H9 (cell line): ENCODE results near the gene ACCSL. TPM values are rescaled to one million over a fixed set of nuclear protein-coding genes. Genes with fewer than 3 reads are reported as not detected.

Experiments
- DNase-seq: peaks from one replicate; pipeline ENCODE4 v3.0.0-alpha.2; 2017
- H2AFZ ChIP-seq: one replicate; pipeline ENCODE4 v1.6.1; 2013; ENCODE audit warnings: mild to moderate bottlenecking, low read length, control low read depth, moderate library complexity
- H2AK5ac ChIP-seq: 2 replicates; pipeline ENCODE4 v1.6.1; 2013; ENCODE audit warnings: low read length, control low read depth, mixed read lengths; ENCODE audit not compliant: insufficient read length
- H2BK120ac ChIP-seq: one replicate; pipeline ENCODE4 v1.6.1; 2013; ENCODE audit warnings: low read depth, mild to moderate bottlenecking, low read length, control low read depth, inconsistent platforms; ENCODE audit not compliant: poor library complexity, severe bottlenecking
- H2BK12ac ChIP-seq: 2 replicates; pipeline ENCODE4 v1.6.1; 2013; ENCODE audit warnings: low read length, control low read depth, mixed read lengths, low read depth; ENCODE audit not compliant: insufficient read length
- H2BK15ac ChIP-seq: 2 replicates; pipeline ENCODE4 v1.6.1; 2013; ENCODE audit warnings: low read depth, low read length, control low read depth
- H2BK20ac ChIP-seq: one replicate; pipeline ENCODE4 v1.6.1; 2013; ENCODE audit warnings: low read depth, mild to moderate bottlenecking, low read length, control low read depth, inconsistent platforms; ENCODE audit not compliant: poor library complexity, severe bottlenecking
- H2BK5ac ChIP-seq: 2 replicates; pipeline ENCODE4 v1.6.1; 2013; ENCODE audit warnings: low read length, control low read depth, mixed read lengths; ENCODE audit not compliant: insufficient read length
- H3K14ac ChIP-seq: 2 replicates; pipeline ENCODE4 v1.6.1; 2013; ENCODE audit warnings: low read length, control low read depth; ENCODE audit not compliant: insufficient read depth
- H3K18ac ChIP-seq: 2 replicates; pipeline ENCODE4 v1.6.1; 2013; ENCODE audit warnings: low read depth, mild to moderate bottlenecking, mixed read lengths, low read length, control low read depth; ENCODE audit not compliant: insufficient read length
- H3K23ac ChIP-seq: 2 replicates; pipeline ENCODE4 v1.6.1; 2013; ENCODE audit warnings: low read length, control low read depth, mixed read lengths, low read depth; ENCODE audit not compliant: insufficient read length
- H3K23me2 ChIP-seq: 2 replicates; pipeline ENCODE4 v1.6.1; 2013; ENCODE audit warnings: low read depth, mild to moderate bottlenecking, mixed read lengths, low read length, control low read depth; ENCODE audit not compliant: insufficient read length, poor library complexity, severe bottlenecking
- H3K27ac ChIP-seq: 2 replicates; pipeline ENCODE4 v1.5.1; 2013; ENCODE audit warnings: low read length, control low read depth, mixed read lengths, low read depth; ENCODE audit not compliant: insufficient read length
- H3K27me3 ChIP-seq: 2 replicates; pipeline ENCODE4 v1.6.1; 2013; ENCODE audit warnings: low read length, control low read depth, inconsistent platforms; ENCODE audit not compliant: insufficient read depth
- H3K4ac ChIP-seq: 2 replicates; pipeline ENCODE4 v1.6.1; 2013; ENCODE audit warnings: low read depth, mild to moderate bottlenecking, control low read depth, inconsistent platforms, low read length, moderate library complexity
- H3K4me1 ChIP-seq: 2 replicates; pipeline ENCODE4 v1.6.1; 2013; ENCODE audit warnings: low read length, control low read depth, inconsistent platforms; ENCODE audit not compliant: insufficient read depth
- H3K4me2 ChIP-seq: 2 replicates; pipeline ENCODE4 v1.6.1; 2013; ENCODE audit warnings: low read length, control low read depth, mixed read lengths; ENCODE audit not compliant: insufficient read length, insufficient read depth
- H3K56ac ChIP-seq: 2 replicates; pipeline ENCODE4 v1.6.1; 2013; ENCODE audit warnings: low read depth, mild to moderate bottlenecking, mixed read lengths, low read length, control low read depth; ENCODE audit not compliant: insufficient read length
- H3K79me1 ChIP-seq: 2 replicates; pipeline ENCODE4 v1.6.1; 2013; ENCODE audit warnings: low read depth, mild to moderate bottlenecking, moderate library complexity, low read length, control low read depth, inconsistent platforms; ENCODE audit not compliant: insufficient read depth, poor library complexity, severe bottlenecking
- H3K79me2 ChIP-seq: 2 replicates; pipeline ENCODE4 v1.6.1; 2013; ENCODE audit warnings: low read length, control low read depth, inconsistent platforms; ENCODE audit not compliant: insufficient read depth
- H3K9ac ChIP-seq: 2 replicates; pipeline ENCODE4 v1.6.1; 2013; ENCODE audit warnings: low read length, control low read depth, mixed read lengths; ENCODE audit not compliant: insufficient read length; ENCODE audit errors: extremely low read depth
- H3K9me3 ChIP-seq: one replicate; pipeline ENCODE4 v1.6.1; 2013; ENCODE audit warnings: low read depth, low read length, inconsistent platforms; ENCODE audit not compliant: control insufficient read depth
- H3T11ph ChIP-seq: one replicate; pipeline ENCODE4 v1.6.1; 2013; ENCODE audit warnings: mild to moderate bottlenecking, low read length, control low read depth, inconsistent platforms
- H4K20me1 ChIP-seq: one replicate; pipeline ENCODE4 v1.6.1; 2013; ENCODE audit not compliant: control insufficient read depth, insufficient read length, insufficient read depth
- H4K5ac ChIP-seq: 2 replicates; pipeline ENCODE4 v1.6.1; 2013; ENCODE audit warnings: low read depth, mild to moderate bottlenecking, mixed read lengths, low read length, control low read depth; ENCODE audit not compliant: insufficient read length
- H4K8ac ChIP-seq: replicated peaks from 2 replicates; pipeline ENCODE4 v1.6.1; 2013; ENCODE audit warnings: low read length, control low read depth, mixed read lengths, low read depth; ENCODE audit not compliant: insufficient read length
- H4K91ac ChIP-seq: 2 replicates; pipeline ENCODE4 v1.6.1; 2013; ENCODE audit warnings: low read depth, mild to moderate bottlenecking, moderate library complexity, mixed read lengths, low read length, control low read depth; ENCODE audit not compliant: insufficient read length
- H3K27ac Mint-ChIP-seq, 3 experiments: 2 replicates in 2 of 3; 3 replicates in 1 of 3; pipeline ENCODE4 v1.8.0; 2020 to 2021; ENCODE audit warnings: mixed read lengths in 3 of 3, mild to moderate bottlenecking in 1 of 3, moderate library complexity in 1 of 3
- H3K27me3 Mint-ChIP-seq: 2 replicates; pipeline ENCODE4 v1.8.0; 2021; ENCODE audit warnings: low read depth, mild to moderate bottlenecking, moderate library complexity, mixed read lengths
- H3K36me3 Mint-ChIP-seq, 3 experiments: 2 replicates in 2 of 3; 3 replicates in 1 of 3; pipeline ENCODE4 v1.8.0; 2020 to 2021; ENCODE audit warnings: low read depth in 3 of 3, mixed read lengths in 3 of 3; ENCODE audit not compliant: insufficient read depth in 1 of 3
- H3K4me1 Mint-ChIP-seq, 2 experiments: 2 replicates each; pipeline ENCODE4 v1.8.0; 2020; ENCODE audit warnings: mixed read lengths in 2 of 2
- H3K4me3 Mint-ChIP-seq, 2 experiments: 2 replicates in 1 of 2; 3 replicates in 1 of 2; pipeline ENCODE4 v1.8.0; 2020 to 2021; ENCODE audit warnings: mild to moderate bottlenecking in 2 of 2, mixed read lengths in 2 of 2, moderate library complexity in 1 of 2
- H3K9me3 Mint-ChIP-seq, 2 experiments: 2 replicates in 1 of 2; 3 replicates in 1 of 2; pipeline ENCODE4 v1.8.0; 2020; ENCODE audit warnings: mild to moderate bottlenecking in 2 of 2, mixed read lengths in 2 of 2, moderate library complexity in 1 of 2
- CTCF ChIP-seq: fragments of 200-600 bp; sonication (generic); conservative IDR thresholded peaks from 3 replicates; pipeline ENCODE4 v1.8.0; 2021; ENCODE audit warnings: antibody characterized with exemption, mild to moderate bottlenecking
- WGBS: extraction: QIAGEN DNeasy Blood & Tissue Kit; methylation state at CpG from one replicate; pipeline ENCODE4 v1.1.7; 2013; ENCODE audit warnings: missing lambda C conversion rate, low lambda C conversion rate, mixed read lengths; ENCODE audit not compliant: insufficient read length; ENCODE audit errors: extremely low coverage; 5-methylcytosine and 5-hydroxymethylcytosine counted together
- total RNA-seq: library from RNA; stranded (reverse); gene quantifications from 2 replicates; pipeline ENCODE4 v1.2.1, GENCODE V29; 2021

The ACCSL gene
- total RNA-seq, 1 experiment from 2014 or later = not detected

GRCh38 chr11:44043157-44043556 is 4.6 kb upstream of the ACCSL start:
- no peak for DNase-seq
- Histone ChIP-seq H3K9ac (no peak overlapping the region), H3K4me2 (no peak overlapping the region), H2AK5ac (no peak overlapping the region), H3K4ac (no peak overlapping the region), H3K4me1 (no peaks in the 10 kb centered on the region), H4K20me1 (no peaks in the 10 kb centered on the region), H3T11ph (no peak overlapping the region), H3K27ac (no peak overlapping the region), H3K18ac (no peak overlapping the region), H4K8ac (no peak overlapping the region), H2BK12ac (no peak overlapping the region), H3K9me3 (no peaks in the 10 kb centered on the region), H3K79me1 (no peaks in the 10 kb centered on the region), H2BK20ac (no peak overlapping the region), H3K14ac (no peak overlapping the region), H2AFZ (no peak overlapping the region), H3K79me2 (no peaks in the 10 kb centered on the region), H3K23ac (no peak overlapping the region), H4K91ac (no peak overlapping the region), H3K23me2 (no peaks in the 10 kb centered on the region), H4K5ac (no peak overlapping the region), H3K56ac (no peak overlapping the region), H2BK120ac (no peak overlapping the region), H2BK15ac (no peak overlapping the region), H3K27me3 (no peaks in the 10 kb centered on the region; the same call in 1 of the 2 replicates), H2BK5ac (no peak overlapping the region)
- no peak overlapping the region for H3K4me3 Mint-ChIP-seq
- peaks cover 6 to 7% of the 10 kb centered on the region in 2 experiments; a peak in 4 of 5 replicates for H3K9me3 Mint-ChIP-seq
- H3K36me3 Mint-ChIP-seq = peaks cover 0 to 3% (median 0%) of the 10 kb centered on the region in 3 experiments; a peak in 1 of 7 replicates
- no peaks in the 10 kb centered on the region for H3K4me1 Mint-ChIP-seq
- no CpG with 5 or more reads among the region's 2 CpGs for WGBS
- H3K27ac Mint-ChIP-seq = no peak overlapping the region
- H3K27me3 Mint-ChIP-seq = peaks cover 16% of the 10 kb centered on the region
- no peak for TF ChIP-seq CTCF
